Large intestine (tissue), 3 donors: ENCODE data around the gene PIK3R3. TPM values are rescaled to one million over a fixed set of nuclear protein-coding genes. Genes with fewer than 3 reads are reported as not detected.

ENCODE experiments used
- DNase-seq, 2 donors: peaks; one replicate each; pipeline versions ENCODE4 v3.0.0 to v3.0.0-alpha.2; 2013
- H3K27ac ChIP-seq: one replicate; pipeline ENCODE4 v1.5.1; 2013; ENCODE audit warnings: low read length
- H3K27me3 ChIP-seq: 2 replicates; pipeline ENCODE4 v1.6.1; 2013; ENCODE audit warnings: low read length; ENCODE audit not compliant: control insufficient read depth, insufficient read depth
- H3K36me3 ChIP-seq: 2 replicates; pipeline ENCODE4 v1.6.1; 2013; ENCODE audit warnings: low read length; ENCODE audit not compliant: control insufficient read depth, insufficient read depth
- H3K4me1 ChIP-seq: one replicate; pipeline ENCODE4 v1.6.1; 2013; ENCODE audit warnings: low read length; ENCODE audit not compliant: control insufficient read depth, insufficient read depth
- H3K4me3 ChIP-seq: one replicate; pipeline ENCODE4 v1.5.1; 2013; ENCODE audit warnings: low read length
- H3K9me3 ChIP-seq: one replicate; pipeline ENCODE4 v1.6.1; 2013; ENCODE audit warnings: mild to moderate bottlenecking, low read depth, low read length, moderate library complexity; ENCODE audit not compliant: control insufficient read depth
- WGBS: methylation state at CpG from one replicate; pipeline ENCODE4 v1.1.5; 2013; ENCODE audit warnings: low lambda C conversion rate; ENCODE audit not compliant: insufficient coverage; 5-methylcytosine and 5-hydroxymethylcytosine counted together
- polyA plus RNA-seq: library from polyadenylated mRNA; unstranded; fragments of 120-200 nt; gene quantifications from one replicate; pipeline ENCODE4 v1.2.1, GENCODE V29; 2013

The PIK3R3 gene
- polyA plus RNA-seq, 1 donor = 7.4 TPM

DNA sequence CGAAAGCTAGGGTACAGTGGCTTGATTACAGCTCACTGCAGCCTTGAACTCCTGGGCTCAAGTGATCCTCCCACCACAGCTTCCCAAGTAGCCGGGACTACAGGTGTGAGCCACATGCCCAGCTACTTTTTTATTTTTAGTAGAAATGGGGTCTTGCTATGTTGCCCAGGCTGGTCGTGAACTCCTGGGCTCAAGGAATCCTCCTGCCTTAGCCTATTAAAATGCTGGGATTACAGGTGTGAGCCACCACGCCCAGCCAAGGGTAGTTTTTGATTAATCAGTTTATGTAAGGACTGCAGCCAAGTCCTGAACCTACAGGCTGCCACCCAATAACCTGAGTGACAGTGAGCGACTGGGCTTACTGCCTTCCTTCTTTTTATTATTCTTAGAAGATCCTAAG, 88.3 kb downstream of the PIK3R3 start:
- Histone ChIP-seq H3K4me1 (no peaks in the 10 kb centered on the region), H3K9me3 (no peaks in the 10 kb centered on the region), H3K36me3 (peaks cover 8% of the 10 kb centered on the region), H3K4me3 (no peak overlapping the region), H3K27me3 (no peaks in the 10 kb centered on the region), H3K27ac (no peak overlapping the region)
- DNase-seq = no peak
- WGBS = no CpG with 5 or more reads among the region's 5 CpGs

DNA sequence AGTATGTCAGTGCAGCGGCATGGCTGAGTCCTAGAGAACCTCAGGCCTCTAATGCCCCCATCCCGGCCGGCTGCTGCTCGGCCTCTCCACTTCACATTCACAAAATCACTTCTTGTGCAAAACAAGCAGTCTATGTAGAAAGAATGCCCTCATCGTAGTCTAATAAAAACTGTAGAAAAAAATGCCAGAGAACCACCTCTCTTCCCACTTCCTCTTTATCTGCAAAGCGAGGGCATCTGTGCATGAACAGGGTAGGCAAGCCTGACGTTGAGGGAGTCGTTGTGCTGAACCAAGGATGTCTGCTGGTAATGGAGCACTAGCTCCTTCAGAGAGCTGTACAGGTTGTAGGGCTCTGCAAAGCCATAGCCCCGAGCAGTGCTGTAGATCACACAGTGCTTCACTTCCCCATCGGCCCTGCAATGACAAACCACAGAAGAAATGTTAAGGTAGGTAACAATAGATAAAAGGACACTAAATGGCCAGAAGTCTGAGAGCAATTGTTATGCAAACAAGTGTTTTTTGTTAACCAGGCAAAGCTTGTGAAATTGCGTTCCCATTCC, 88.9 kb downstream of the PIK3R3 start:
- Histone ChIP-seq H3K9me3 (no peaks in the 10 kb centered on the region), H3K4me1 (no peaks in the 10 kb centered on the region), H3K27me3 (no peaks in the 10 kb centered on the region), H3K4me3 (no peak overlapping the region), H3K27ac (no peak overlapping the region), H3K36me3 (peaks cover 8% of the 10 kb centered on the region)
- WGBS = no CpG with 5 or more reads among the region's 11 CpGs
- no peak for DNase-seq

DNA sequence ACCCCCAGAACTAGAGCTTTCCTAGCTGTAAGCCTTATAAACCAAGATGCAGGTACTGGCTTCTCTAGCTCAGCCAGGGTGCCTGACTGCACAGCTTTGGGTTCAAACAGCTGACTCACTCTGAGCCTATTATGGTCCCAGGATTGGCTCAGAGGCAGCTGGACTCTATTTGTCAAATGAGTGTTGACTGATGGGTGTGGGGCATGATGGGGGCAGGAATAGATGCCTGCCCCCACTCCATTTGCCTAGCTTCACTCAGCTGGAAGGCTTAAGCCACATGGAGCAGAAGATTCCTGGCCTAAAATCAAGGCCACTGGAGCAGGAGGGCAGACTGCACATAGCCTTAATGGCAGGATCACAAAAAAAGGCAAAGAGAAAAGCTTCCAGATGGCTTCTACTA, 90.5 kb downstream of the PIK3R3 start:
- Histone ChIP-seq H3K4me1 (peaks cover 2% of the 10 kb centered on the region), H3K9me3 (no peaks in the 10 kb centered on the region), H3K27ac (no peak overlapping the region), H3K36me3 (peaks cover 8% of the 10 kb centered on the region), H3K4me3 (no peak overlapping the region), H3K27me3 (no peaks in the 10 kb centered on the region)
- DNase-seq = no peak

DNA sequence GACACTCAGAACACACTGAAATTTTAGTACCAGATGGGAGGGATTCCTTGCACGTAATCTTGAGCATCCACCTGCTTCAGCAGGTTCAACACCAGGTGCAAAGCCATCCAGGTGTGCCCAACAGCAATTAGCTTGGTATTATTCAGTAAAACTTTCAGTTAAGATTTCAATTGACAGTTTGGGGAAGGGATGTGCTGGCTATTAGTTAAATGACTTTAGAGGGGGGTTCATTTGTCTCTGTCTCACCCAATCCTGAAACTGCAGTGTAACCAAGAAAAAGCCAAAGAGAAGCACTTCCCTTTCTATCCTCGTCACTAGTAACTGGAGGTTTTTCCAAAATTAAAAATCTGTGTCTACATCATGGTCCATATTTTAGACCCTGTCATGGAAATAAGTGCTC, 90.9 kb downstream of the PIK3R3 start:
- Histone ChIP-seq H3K27ac (no peak overlapping the region), H3K4me3 (no peak overlapping the region), H3K36me3 (peaks cover 8% of the 10 kb centered on the region), H3K9me3 (no peaks in the 10 kb centered on the region), H3K27me3 (no peaks in the 10 kb centered on the region), H3K4me1 (peaks cover 2% of the 10 kb centered on the region)
- no CpG with 5 or more reads among the region's 2 CpGs for WGBS
- DNase-seq = no peak

DNA sequence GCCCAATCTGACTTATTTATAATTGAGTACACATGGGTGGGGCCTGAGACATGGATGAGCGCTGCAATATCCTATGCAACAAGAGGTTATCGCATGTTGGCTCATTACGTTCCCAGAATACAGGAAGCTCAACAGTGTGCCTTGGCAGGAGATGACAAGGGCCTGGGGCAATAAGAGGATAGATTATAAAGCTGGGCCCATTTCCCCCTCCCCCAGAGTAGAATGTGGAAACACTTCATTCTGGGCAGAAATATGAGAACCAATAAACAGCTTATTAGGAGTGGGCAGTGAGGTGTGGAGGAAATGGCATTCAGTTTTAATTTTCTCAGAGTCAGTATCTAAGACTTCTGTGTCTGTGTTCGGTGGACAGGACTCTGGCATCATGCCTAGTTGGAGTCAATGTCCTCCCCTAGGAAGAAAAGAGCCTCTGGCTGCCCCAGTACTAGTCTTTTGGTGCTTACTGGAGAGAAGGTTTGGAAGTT, 92.8 kb downstream of the PIK3R3 start:
- Histone ChIP-seq H3K4me3 (no peak overlapping the region), H3K36me3 (peaks cover 22% of the 10 kb centered on the region), H3K27me3 (no peaks in the 10 kb centered on the region), H3K9me3 (no peaks in the 10 kb centered on the region), H3K4me1 (peaks cover 2% of the 10 kb centered on the region), H3K27ac (no peak overlapping the region)
- no peak for DNase-seq
- no CpG with 5 or more reads among the region's 4 CpGs for WGBS

DNA sequence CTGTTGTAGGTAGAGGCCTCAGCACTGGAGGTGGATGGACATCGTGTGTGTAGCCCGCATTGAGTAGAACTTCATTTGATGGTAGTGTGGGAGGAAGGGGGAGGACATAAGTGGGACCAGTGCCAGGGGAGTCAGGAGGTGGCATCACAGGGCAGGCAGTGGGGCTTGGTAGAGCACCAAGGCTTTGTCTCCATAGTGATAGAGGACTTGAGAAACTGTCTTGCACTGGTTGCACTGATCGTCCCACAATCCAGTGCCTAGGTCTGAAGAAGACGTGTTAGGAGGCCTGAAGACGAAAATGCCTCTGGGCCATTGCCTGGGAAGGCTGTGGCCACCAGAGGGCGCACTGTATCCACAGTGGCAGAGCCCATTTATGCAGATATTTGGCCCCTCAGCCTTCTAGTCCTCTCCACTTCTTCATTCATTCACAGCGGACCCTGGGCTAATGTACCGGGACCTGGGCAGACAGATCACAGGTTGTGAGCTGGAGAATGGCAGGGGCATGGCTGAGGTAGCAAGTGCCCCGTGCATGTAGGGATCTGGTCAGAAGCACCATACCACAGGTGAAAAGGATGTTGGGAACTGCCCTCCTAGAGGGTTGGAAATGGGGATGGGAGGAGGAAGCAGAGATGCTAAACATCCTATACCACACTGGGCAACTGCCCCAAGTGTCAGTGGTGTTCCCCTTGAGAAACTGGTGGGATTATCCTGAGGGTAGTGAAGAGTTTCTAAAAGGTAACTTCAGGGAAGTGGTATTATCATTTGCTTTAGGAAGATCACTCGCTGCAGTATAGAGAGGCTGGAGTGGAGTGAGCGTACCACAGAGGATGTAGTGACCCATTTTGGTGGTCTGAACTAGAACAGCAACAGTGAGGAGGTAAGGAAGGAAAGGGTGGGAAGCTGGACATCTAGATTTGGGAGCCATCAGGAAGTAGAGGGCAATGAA, 95.3 kb downstream of the PIK3R3 start:
- DNase-seq = peak; percentile 77 to 78
- Histone ChIP-seq H3K27ac (no peak overlapping the region), H3K4me3 (no peak overlapping the region), H3K27me3 (no peaks in the 10 kb centered on the region), H3K9me3 (no peaks in the 10 kb centered on the region), H3K36me3 (peaks cover 36% of the 10 kb centered on the region), H3K4me1 (peaks cover 2% of the 10 kb centered on the region)
- whole genome bisulfite sequencing = 65% methylated on average over 3 of the region's 11 CpGs

DNA sequence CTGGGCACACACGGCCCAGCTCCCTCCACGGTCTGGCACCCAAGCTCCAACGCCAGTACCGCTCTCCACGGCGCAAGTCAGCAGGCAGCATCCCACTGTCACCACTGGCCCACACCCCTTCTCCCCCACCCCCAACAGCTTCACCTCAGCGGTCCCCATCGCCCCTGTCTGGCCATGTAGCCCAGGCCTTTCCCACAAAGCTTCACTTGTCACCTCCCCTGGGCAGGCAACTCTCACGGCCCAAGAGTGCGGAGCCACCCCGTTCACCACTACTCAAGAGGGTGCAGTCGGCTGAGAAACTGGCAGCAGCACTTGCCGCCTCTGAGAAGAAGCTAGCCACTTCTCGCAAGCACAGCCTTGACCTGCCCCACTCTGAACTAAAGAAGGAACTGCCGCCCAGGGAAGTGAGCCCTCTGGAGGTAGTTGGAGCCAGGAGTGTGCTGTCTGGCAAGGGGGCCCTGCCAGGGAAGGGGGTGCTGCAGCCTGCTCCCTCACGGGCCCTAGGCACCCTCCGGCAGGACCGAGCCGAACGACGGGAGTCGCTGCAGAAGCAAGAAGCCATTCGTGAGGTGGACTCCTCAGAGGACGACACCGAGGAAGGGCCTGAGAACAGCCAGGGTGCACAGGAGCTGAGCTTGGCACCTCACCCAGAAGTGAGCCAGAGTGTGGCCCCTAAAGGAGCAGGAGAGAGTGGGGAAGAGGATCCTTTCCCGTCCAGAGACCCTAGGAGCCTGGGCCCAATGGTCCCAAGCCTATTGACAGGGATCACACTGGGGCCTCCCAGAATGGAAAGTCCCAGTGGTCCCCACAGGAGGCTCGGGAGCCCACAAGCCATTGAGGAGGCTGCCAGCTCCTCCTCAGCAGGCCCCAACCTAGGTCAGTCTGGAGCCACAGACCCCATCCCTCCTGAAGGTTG, 97.6 kb downstream of the PIK3R3 start:
- no peaks in the 10 kb centered on the region for H3K9me3 ChIP-seq
- DNase-seq = no peak
- H3K27ac ChIP-seq = no peak overlapping the region
- WGBS = no CpG with 5 or more reads among the region's 27 CpGs
- peaks cover 2% of the 10 kb centered on the region for H3K4me1 ChIP-seq
- peaks cover 53% of the 10 kb centered on the region for H3K36me3 ChIP-seq
- H3K4me3 ChIP-seq = no peak overlapping the region
- H3K27me3 ChIP-seq = no peaks in the 10 kb centered on the region

DNA sequence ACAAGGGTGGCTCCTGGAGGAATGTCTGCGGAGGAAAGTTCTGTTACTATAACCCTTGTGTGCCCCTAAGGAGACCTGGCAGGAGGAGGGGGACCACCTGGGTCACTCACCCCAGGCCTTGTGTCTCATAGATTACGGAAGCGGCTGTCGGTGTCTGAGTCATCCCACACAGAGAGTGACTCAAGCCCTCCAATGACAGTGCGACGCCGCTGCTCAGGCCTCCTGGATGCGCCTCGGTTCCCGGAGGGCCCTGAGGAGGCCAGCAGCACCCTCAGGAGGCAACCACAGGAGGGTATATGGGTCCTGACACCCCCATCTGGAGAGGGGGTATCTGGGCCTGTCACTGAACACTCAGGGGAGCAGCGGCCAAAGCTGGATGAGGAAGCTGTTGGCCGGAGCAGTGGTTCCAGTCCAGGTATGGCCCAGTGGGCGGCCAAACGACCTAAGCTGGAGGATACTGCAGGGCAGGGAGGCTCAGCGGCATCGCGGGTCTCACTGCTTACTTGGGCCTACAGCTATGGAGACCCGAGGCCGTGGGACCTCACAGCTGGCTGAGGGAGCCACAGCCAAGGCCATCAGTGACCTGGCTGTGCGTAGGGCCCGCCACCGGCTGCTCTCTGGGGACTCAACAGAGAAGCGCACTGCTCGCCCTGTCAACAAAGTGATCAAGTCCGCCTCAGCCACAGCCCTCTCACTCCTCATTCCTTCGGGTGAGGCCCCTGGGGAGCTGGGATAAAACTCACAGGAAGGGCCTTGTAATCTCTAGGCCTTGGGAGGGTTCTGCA, 101.4 kb downstream of the PIK3R3 start:
- no CpG with 5 or more reads among the region's 26 CpGs for WGBS
- Histone ChIP-seq H3K4me3 (no peak overlapping the region), H3K27me3 (no peaks in the 10 kb centered on the region), H3K36me3 (peaks cover 81% of the 10 kb centered on the region), H3K9me3 (no peaks in the 10 kb centered on the region), H3K4me1 (no peaks in the 10 kb centered on the region), H3K27ac (no peak overlapping the region)
- DNase-seq = no peak

DNA sequence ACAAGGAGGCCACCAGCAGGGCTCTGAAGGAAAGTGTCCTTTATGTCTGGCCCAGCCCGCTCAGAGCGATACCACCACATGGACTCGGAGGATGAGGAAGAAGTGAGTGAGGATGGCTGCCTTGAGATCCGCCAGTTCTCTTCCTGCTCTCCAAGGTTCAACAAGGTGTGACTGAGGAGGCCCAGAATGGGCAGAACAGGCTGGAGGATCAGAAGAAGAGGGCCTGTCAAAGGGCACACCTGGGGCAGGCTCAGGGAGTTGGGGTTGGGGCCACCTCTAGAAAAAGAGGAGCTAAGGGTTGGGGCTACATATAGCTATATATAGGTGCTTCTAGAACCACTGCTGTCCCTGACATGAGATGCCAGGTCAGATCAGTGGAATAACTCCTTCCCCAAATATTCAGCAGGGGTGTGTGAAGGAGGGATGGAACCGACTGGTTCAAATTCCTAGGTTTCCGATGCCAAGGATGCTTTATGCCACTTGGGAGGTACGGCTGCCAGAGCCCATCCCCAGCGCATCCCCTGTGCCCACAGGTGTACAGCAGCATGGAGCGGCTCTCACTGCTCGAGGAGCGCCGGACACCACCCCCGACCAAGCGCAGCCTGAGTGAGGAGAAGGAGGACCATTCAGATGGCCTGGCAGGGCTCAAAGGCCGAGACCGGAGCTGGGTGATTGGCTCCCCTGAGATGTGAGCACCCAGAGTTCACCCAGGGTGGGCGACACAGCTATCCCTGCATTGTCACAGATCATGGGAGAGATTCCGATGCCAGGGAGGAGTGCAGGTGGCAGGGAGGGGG, 102.2 kb downstream of the PIK3R3 start:
- no peak for DNase-seq
- H3K9me3 ChIP-seq = no peaks in the 10 kb centered on the region
- peaks cover 78% of the 10 kb centered on the region for H3K36me3 ChIP-seq
- WGBS = no CpG with 5 or more reads among the region's 18 CpGs
- H3K4me3 ChIP-seq = no peak overlapping the region
- no peaks in the 10 kb centered on the region for H3K4me1 ChIP-seq
- no peaks in the 10 kb centered on the region for H3K27me3 ChIP-seq
- no peak overlapping the region for H3K27ac ChIP-seq
